ENCODE results near the gene SEMA5A.

GRCh38 chr5:9540791-9541190, 5.1 kb downstream of the SEMA5A start:
- TF ChIP-seq YY1 (IDR thresholded peaks at IDR 0.05; ENCODE audit: insufficient read depth, insufficient read length) (no peak), ZNF274 (IDR thresholded peaks at IDR 0.05; ENCODE audit: low read depth, low read length) (no peak)

Measured in NT2/D1 (cell line).